ENCODE results near the gene SLC9A5. TPM values are rescaled to one million over a fixed set of nuclear protein-coding genes. Genes with fewer than 3 reads are reported as not detected.

The SLC9A5 gene
- polyA plus RNA-seq, 2 of the 4 experiments (the other 2 are of a cell fraction): 0.83 to 2.5 TPM

DNA sequence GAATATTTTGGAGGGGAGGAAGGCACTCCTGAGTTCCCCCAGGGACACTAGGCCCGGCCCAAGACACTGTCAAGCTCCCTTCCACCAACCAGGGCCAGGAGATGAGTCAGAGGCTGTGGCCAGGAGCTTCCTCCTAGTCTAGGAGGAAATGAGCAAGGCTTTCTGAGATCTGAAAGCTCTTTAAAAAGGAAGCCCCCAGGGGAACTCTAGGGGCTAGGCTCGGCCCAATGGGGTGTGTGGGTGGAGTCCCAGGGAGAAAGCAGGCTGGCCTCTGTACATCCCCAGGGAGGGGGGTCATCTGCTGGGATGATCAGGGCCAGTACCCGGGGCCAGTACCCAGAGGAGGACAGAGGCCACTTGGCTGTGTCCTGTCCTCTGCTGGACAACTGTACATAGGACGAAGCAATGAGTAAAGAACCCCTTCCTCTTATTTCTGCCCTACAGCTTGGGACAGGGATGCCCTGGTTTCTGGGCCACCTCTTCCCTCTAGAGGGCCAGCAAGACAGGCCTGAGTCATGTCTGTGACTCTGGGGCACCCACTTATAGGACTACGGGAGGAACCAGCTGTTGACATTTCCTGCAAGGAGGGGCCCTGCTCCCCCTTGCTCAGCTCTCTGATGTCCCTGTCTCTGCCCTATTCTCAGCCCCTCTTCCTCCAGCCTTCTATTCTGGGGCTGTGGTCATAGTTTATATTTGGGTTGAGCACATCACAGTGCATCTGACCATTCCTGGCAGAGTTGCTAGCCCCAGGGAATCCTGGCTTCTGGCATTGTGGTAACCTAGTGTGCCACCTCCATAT is 4.2 kb upstream of the SLC9A5 start:
- peak; percentile 23 to 41 for ATAC-seq
- H3K4me1 ChIP-seq: peaks cover 72% of the 10 kb centered on the region
- CTCF ChIA-PET: interaction anchor here (0.6 to 9.7 kb wide), 15 partner anchors 11 to 266 kb away, joined by 3 to 138 read pairs (median 4); partner anchors contain the start of gene TMEM208
- TF ChIP-seq FOSL2 (IDR thresholded peaks at IDR 0.05) (no peak), FOSL2 (CRISPR knock-in tag; IDR thresholded peaks at IDR 0.05) (peak; percentile 64; the same call in 1 of the 2 replicates)
- TF ChIP-seq, protein P1, sequence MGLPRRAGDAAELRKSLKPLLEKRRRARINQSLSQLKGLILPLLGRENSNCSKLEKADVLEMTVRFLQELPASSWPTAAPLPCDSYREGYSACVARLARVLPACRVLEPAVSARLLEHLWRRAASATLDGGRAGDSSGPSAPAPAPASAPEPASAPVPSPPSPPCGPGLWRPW (IDR thresholded peaks at IDR 0.05): no peak
- peak overlapping the region; percentile 97 for H3K4me2 ChIP-seq
- POLR2A ChIA-PET: interaction anchor here (1.0 to 2.0 kb wide), 3 partner anchors 17 to 71 kb away, joined by 3 to 12 read pairs (median 3); partner anchors contain the start of gene TMEM208
- FAIRE-seq: no peak
- WGBS (ENCODE audit: missing lambda C conversion rate): 7% methylated on average over 5 of the region's 5 CpGs
- peak overlapping the region; percentile 91 to 98 for H3K27ac ChIP-seq
- H3K4me3 ChIP-seq: peak overlapping the region; percentile 74; the same call in 1 of the 3 replicates
- no peaks in the 10 kb centered on the region for H3K9me3 ChIP-seq
- DNase-seq (ENCODE audit: low read depth in 1 of 2, low spot score in 1 of 2): peak; percentile 80 to 82

DNA sequence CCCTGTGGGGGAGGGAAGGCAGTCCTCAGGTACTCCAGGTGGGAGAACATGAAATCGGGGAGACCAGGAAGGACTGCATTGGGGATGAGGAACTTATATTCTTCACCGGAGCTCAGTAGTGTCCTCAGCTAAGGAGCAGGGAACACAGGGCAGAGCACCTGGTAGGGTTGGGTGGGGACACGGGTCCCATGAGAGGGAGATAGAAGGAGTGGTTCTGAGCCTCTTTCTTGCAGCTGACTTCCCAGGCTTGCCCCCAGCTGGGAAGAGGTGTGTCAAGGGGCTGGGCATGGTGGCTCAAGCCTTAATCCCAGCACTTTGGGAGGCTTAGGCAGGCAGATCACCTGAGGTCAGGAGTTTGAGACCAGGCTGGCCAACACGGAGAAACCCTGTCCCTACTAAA is 3.6 kb upstream of the SLC9A5 start:
- H3K9me3 ChIP-seq: no peaks in the 10 kb centered on the region
- H3K27ac ChIP-seq: peak overlapping the region; percentile 91 to 98
- ChIA-PET POLR2A (interaction anchor here (2.0 kb wide), 2 partner anchors 18 to 21 kb away, joined by 6 to 12 read pairs; partner anchors contain the start of gene TMEM208), CTCF (interaction anchor here (0.9 to 9.7 kb wide), 9 partner anchors 12 to 196 kb away, joined by 3 to 138 read pairs (median 5); partner anchors contain the start of gene TMEM208)
- H3K4me1 ChIP-seq: peaks cover 70% of the 10 kb centered on the region
- H3K4me3 ChIP-seq: peak overlapping the region; percentile 74; the same call in 2 of the 3 replicates
- DNase-seq (ENCODE audit: low read depth in 1 of 2, low spot score in 1 of 2) (no peak), FAIRE-seq (no peak), ATAC-seq (no peak)
- TF ChIP-seq RNF2 (IDR thresholded peaks at IDR 0.05; ENCODE audit: borderline replicate concordance, low read depth): no peak
- TF ChIP-seq, protein P2, sequence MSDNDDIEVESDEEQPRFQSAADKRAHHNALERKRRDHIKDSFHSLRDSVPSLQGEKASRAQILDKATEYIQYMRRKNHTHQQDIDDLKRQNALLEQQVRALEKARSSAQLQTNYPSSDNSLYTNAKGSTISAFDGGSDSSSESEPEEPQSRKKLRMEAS (IDR thresholded peaks at IDR 0.05): no peak
- no peak for TF ChIP-seq MYC (IDR thresholded peaks at IDR 0.05; ENCODE audit: borderline replicate concordance, low read length)
- no peak for TF ChIP-seq KDM5A (IDR thresholded peaks at IDR 0.05)
- TF ChIP-seq, protein P3, sequence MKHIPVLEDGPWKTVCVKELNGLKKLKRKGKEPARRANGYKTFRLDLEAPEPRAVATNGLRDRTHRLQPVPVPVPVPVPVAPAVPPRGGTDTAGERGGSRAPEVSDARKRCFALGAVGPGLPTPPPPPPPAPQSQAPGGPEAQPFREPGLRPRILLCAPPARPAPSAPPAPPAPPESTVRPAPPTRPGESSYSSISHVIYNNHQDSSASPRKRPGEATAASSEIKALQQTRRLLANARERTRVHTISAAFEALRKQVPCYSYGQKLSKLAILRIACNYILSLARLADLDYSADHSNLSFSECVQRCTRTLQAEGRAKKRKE (CRISPR knock-in tag; IDR thresholded peaks at IDR 0.05; ENCODE audit: low read depth): no peak
- TF ChIP-seq HOXB13 (CRISPR knock-in tag; IDR thresholded peaks at IDR 0.05; ENCODE audit: low read depth): no peak
- no peak for TF ChIP-seq RARB (CRISPR knock-in tag; IDR thresholded peaks at IDR 0.05)
- no peak for TF ChIP-seq RFX5 (IDR thresholded peaks at IDR 0.05)
- TF ChIP-seq JUNB (IDR thresholded peaks at IDR 0.05): no peak
- no peak for TF ChIP-seq CHD4 (IDR thresholded peaks at IDR 0.05; ENCODE audit: borderline replicate concordance)
- TF ChIP-seq PHF8 (IDR thresholded peaks at IDR 0.05; ENCODE audit: borderline replicate concordance, low read depth): no peak
- no peak for TF ChIP-seq POLR2AphosphoS2 (conservative IDR thresholded peaks at IDR 0.05; ENCODE audit: low read length)
- TF ChIP-seq FOSL2 (IDR thresholded peaks at IDR 0.05): no peak
- TF ChIP-seq FOSL2 (CRISPR knock-in tag; IDR thresholded peaks at IDR 0.05): no peak
- TF ChIP-seq, protein P4, sequence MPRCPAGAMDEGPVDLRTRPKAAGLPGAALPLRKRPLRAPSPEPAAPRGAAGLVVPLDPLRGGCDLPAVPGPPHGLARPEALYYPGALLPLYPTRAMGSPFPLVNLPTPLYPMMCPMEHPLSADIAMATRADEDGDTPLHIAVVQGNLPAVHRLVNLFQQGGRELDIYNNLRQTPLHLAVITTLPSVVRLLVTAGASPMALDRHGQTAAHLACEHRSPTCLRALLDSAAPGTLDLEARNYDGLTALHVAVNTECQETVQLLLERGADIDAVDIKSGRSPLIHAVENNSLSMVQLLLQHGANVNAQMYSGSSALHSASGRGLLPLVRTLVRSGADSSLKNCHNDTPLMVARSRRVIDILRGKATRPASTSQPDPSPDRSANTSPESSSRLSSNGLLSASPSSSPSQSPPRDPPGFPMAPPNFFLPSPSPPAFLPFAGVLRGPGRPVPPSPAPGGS (IDR thresholded peaks at IDR 0.05): no peak
- TF ChIP-seq TP53 (CRISPR knock-in tag; IDR thresholded peaks at IDR 0.05): no peak
- peak overlapping the region; percentile 97 for H3K4me2 ChIP-seq
- 77% methylated on average over 4 of the region's 4 CpGs for WGBS (ENCODE audit: missing lambda C conversion rate)

DNA sequence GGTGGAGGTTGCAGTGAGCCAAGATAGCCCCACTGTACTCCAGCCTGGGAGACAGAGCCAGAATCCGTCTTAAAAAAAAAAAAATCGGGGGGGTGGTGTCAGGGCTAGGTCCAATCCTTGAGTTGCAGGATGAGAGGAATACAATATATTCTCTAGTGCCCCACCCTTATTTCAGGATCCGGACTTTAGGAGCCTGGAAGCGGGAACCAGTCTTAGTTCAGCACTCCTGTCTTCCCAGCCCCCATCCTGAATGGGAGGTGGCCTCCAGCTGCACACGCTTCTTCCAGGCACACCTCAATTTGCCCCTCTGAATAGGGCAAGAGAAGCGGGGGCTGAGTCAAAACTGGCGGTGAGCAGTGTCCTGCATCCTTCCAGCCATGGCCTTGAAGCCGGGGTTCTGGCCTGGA is 3.1 kb upstream of the SLC9A5 start:
- ATAC-seq: no peak
- peak overlapping the region; percentile 74 for H3K4me3 ChIP-seq
- DNase-seq (ENCODE audit: low read depth in 1 of 2, low spot score in 1 of 2): no peak
- ChIA-PET POLR2A (interaction anchor here (0.7 to 3.3 kb wide), 7 partner anchors 14 to 48 kb away, joined by 3 to 30 read pairs (median 3); partner anchors contain the start of gene TMEM208), CTCF (interaction anchor here (0.6 to 9.7 kb wide), 18 partner anchors 13 to 269 kb away, joined by 3 to 138 read pairs (median 3); partner anchors contain the start of genes KCTD19, LRRC36, TMEM208 and TPPP3)
- TF ChIP-seq CBX8 (IDR thresholded peaks at IDR 0.05) (no peak), ZC3H11A (IDR thresholded peaks at IDR 0.05) (0 out of 2 replicates have a peak, but pooled peaks have one; percentile 1)
- 16% methylated on average over 7 of the region's 8 CpGs for WGBS (ENCODE audit: missing lambda C conversion rate)
- peaks cover 67% of the 10 kb centered on the region for H3K4me1 ChIP-seq
- no peak for FAIRE-seq
- peak overlapping the region; percentile 91 to 98 for H3K27ac ChIP-seq
- no peaks in the 10 kb centered on the region for H3K9me3 ChIP-seq
- peak overlapping the region; percentile 97 for H3K4me2 ChIP-seq
